KG1 (cell line): Measurements from ENCODE around the gene ALOX15B.
"Not testable (repeated sequence)": the region's sequence is repeated elsewhere in the genome, so short reads cannot be mapped to it uniquely, and the experiment has no call there.

ENCODE experiments used
- DNase-seq: peaks from one replicate; lab custom pipeline; 2025; lab: John Stamatoyannopoulos, UW

Gene ALOX15B

GRCh38 chr17:8013731-8014557, 24.9 kb upstream of the ALOX15B start:
- DNase-seq, result no peak

GRCh38 chr17:8014558-8014850, 24.4 kb upstream of the ALOX15B start:
- no peak for DNase-seq

GRCh38 chr17:8015236-8015956, 23.5 kb upstream of the ALOX15B start:
- DNase-seq, result no peak

- no peak for DNase-seq
These were observed 22.8 kb upstream of the ALOX15B start for GRCh38 chr17:8015957-8016631.

- DNase-seq, result no peak
These were observed 22.0 kb upstream of the ALOX15B start for GRCh38 chr17:8016632-8017424.

GRCh38 chr17:8018436-8018835, 20.4 kb upstream of the ALOX15B start:
- DNase-seq, result no peak

- no peak for DNase-seq
These were observed 19.7 kb upstream of the ALOX15B start for GRCh38 chr17:8019166-8019565.

GRCh38 chr17:8019665-8020650, 18.9 kb upstream of the ALOX15B start:
- no peak for DNase-seq

GRCh38 chr17:8020776-8021564, 17.9 kb upstream of the ALOX15B start:
- no peak for DNase-seq

- no peak for DNase-seq
These were observed 17.1 kb upstream of the ALOX15B start for GRCh38 chr17:8021565-8022359.

GRCh38 chr17:8022360-8023003, 16.4 kb upstream of the ALOX15B start:
- no peak for DNase-seq

- DNase-seq, result not testable (repeated sequence)
These were observed 14.7 kb upstream of the ALOX15B start for GRCh38 chr17:8024161-8024560.

GRCh38 chr17:8025176-8025911, 13.5 kb upstream of the ALOX15B start:
- DNase-seq, result no peak

- no peak for DNase-seq
These were observed 9.7 kb upstream of the ALOX15B start for GRCh38 chr17:8029121-8029520.

- no peak for DNase-seq
These were observed 7.6 kb upstream of the ALOX15B start for GRCh38 chr17:8031261-8031661.

GRCh38 chr17:8031950-8032349, 6.9 kb upstream of the ALOX15B start:
- no peak for DNase-seq

- no peak for DNase-seq
These were observed 6.4 kb upstream of the ALOX15B start for GRCh38 chr17:8032442-8032841.

GRCh38 chr17:8039611-8040168, 831 bp downstream of the ALOX15B start:
- DNase-seq, result no peak
